Endothelial cell (in vitro differentiated cells): ENCODE results near the gene GZMH. TPM values are rescaled to one million over a fixed set of nuclear protein-coding genes. Genes with fewer than 3 reads are reported as not detected.
"Not testable (repeated sequence)": the region's sequence is repeated elsewhere in the genome, so short reads cannot be mapped to it uniquely, and the experiment has no call there.

ENCODE experiments used
- DNase-seq: peaks from one replicate; pipeline ENCODE4 v3.0.0; 2021; ENCODE audit warnings: low spot score
- H3K27ac Mint-ChIP-seq: one replicate; pipeline ENCODE4 v1.8.0; 2021; ENCODE audit warnings: mixed read lengths, inconsistent platforms; ENCODE audit not compliant: unreplicated experiment
- H3K27me3 Mint-ChIP-seq: one replicate; pipeline ENCODE4 v1.8.0; 2021; ENCODE audit warnings: mild to moderate bottlenecking, moderate library complexity, mixed read lengths, inconsistent platforms; ENCODE audit not compliant: unreplicated experiment
- H3K36me3 Mint-ChIP-seq: one replicate; pipeline ENCODE4 v1.8.0; 2021; ENCODE audit warnings: mild to moderate bottlenecking, low read depth, mixed read lengths, inconsistent platforms; ENCODE audit not compliant: unreplicated experiment
- H3K4me1 Mint-ChIP-seq: one replicate; pipeline ENCODE4 v1.8.0; 2021; ENCODE audit warnings: mild to moderate bottlenecking, mixed read lengths, inconsistent platforms; ENCODE audit not compliant: unreplicated experiment
- H3K4me3 Mint-ChIP-seq: one replicate; pipeline ENCODE4 v1.8.0; 2021; ENCODE audit warnings: mild to moderate bottlenecking, mixed read lengths, inconsistent platforms; ENCODE audit not compliant: unreplicated experiment
- H3K9me3 Mint-ChIP-seq: one replicate; pipeline ENCODE4 v1.8.0; 2021; ENCODE audit warnings: mixed read lengths, inconsistent platforms; ENCODE audit not compliant: unreplicated experiment
- long read RNA-seq: library from polyadenylated mRNA; unstranded; transcript quantifications from one replicate; pipeline ENCODE4 v2.0.0, GENCODE V29; 2020; ENCODE audit not compliant: unreplicated experiment
- total RNA-seq: library from RNA; stranded (reverse); fragmentation: NEBNext Ultra II Directional; extraction: Animal tissue kit (Norgen Biotek cat#: 25700); gene quantifications from one replicate; pipeline ENCODE4 v1.2.1, GENCODE V29; 2021; ENCODE audit not compliant: unreplicated experiment
- TF ChIP-seq, protein P1 (sequence below): fragments of 200-600 bp; sonication (generic); IDR thresholded peaks from one replicate; pipeline ENCODE4 v1.5.0; 2021; ENCODE audit warnings: antibody characterized with exemption; ENCODE audit not compliant: unreplicated experiment

Gene GZMH, protein sequence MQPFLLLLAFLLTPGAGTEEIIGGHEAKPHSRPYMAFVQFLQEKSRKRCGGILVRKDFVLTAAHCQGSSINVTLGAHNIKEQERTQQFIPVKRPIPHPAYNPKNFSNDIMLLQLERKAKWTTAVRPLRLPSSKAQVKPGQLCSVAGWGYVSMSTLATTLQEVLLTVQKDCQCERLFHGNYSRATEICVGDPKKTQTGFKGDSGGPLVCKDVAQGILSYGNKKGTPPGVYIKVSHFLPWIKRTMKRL
- total RNA-seq = not detected
- long read RNA-seq = 0 reads

GRCh38 chr14:24609655-24610344, at the start of gene GZMH:
TSS of gene GZMH (minus strand) at chr14:24609685. CDS start at chr14:24609613, 72 bp downstream.
- DNase-seq = no peak
- H3K4me3 Mint-ChIP-seq = no peak within 1 kb of the TSS
- no peak within 1 kb of the TSS for H3K27ac Mint-ChIP-seq
- peaks cover 15% of the 10 kb centered on the region for H3K4me1 Mint-ChIP-seq
- no peaks in the 10 kb centered on the region for H3K36me3 Mint-ChIP-seq
- peaks cover 13% of the 10 kb centered on the region for H3K27me3 Mint-ChIP-seq
- TF ChIP-seq, protein P1, sequence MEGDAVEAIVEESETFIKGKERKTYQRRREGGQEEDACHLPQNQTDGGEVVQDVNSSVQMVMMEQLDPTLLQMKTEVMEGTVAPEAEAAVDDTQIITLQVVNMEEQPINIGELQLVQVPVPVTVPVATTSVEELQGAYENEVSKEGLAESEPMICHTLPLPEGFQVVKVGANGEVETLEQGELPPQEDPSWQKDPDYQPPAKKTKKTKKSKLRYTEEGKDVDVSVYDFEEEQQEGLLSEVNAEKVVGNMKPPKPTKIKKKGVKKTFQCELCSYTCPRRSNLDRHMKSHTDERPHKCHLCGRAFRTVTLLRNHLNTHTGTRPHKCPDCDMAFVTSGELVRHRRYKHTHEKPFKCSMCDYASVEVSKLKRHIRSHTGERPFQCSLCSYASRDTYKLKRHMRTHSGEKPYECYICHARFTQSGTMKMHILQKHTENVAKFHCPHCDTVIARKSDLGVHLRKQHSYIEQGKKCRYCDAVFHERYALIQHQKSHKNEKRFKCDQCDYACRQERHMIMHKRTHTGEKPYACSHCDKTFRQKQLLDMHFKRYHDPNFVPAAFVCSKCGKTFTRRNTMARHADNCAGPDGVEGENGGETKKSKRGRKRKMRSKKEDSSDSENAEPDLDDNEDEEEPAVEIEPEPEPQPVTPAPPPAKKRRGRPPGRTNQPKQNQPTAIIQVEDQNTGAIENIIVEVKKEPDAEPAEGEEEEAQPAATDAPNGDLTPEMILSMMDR = no peak
- no peaks in the 10 kb centered on the region for H3K9me3 Mint-ChIP-seq

GRCh38 chr14:24648361-24648760, 38.9 kb upstream of the GZMH start:
- H3K4me1 Mint-ChIP-seq, H3K27ac Mint-ChIP-seq, H3K4me3 Mint-ChIP-seq, H3K9me3 Mint-ChIP-seq, DNase-seq, H3K36me3 Mint-ChIP-seq, H3K27me3 Mint-ChIP-seq: not testable (repeated sequence)

DNA sequence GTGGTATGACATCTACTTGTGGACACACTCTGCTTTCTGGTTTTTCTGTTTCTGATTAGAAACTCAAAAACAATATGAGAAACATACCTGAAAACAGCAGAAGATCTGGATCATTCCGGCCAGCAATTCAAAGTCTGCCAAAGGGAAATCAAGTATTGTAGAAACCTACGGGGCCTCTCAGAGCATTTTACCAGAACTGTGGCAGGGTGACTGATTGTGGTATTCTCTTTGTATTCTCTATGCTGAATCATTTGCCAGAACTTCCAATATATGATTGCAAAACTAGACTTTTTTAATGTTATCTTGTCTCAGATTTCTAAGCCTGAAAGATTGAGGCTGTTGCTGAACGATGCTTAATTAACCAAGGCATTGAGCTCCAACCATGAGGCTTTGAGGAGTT, 30.4 kb upstream of the GZMH start:
- TF ChIP-seq, protein P1 = no peak
- Mint-ChIP-seq H3K9me3 (no peaks in the 10 kb centered on the region), H3K4me3 (no peak overlapping the region), H3K27me3 (peaks cover 2% of the 10 kb centered on the region), H3K36me3 (no peaks in the 10 kb centered on the region), H3K27ac (no peak overlapping the region), H3K4me1 (no peaks in the 10 kb centered on the region)
- no peak for DNase-seq

DNA sequence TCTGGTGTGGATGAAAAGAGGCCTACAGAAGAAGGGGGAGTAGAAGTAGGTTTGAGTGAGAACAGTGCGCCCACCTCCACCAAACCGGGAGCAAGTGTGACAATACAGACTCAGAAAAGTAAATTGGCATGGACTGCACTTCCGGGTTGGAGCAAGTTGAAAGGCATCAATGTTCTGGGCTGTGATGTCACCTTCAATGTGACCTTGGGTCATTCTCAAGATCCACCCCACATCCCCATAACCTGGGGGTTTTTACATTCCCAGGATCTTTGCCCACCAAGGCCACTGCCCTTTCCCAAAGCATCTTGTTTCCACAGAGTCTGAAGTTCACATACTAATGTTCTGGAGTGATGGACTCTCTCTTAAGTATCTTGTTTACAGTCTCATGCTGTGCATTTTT, 29.8 kb upstream of the GZMH start:
- Mint-ChIP-seq H3K4me3 (no peak overlapping the region), H3K9me3 (no peaks in the 10 kb centered on the region), H3K4me1 (no peaks in the 10 kb centered on the region), H3K27ac (no peak overlapping the region), H3K27me3 (peaks cover 2% of the 10 kb centered on the region), H3K36me3 (no peaks in the 10 kb centered on the region)
- TF ChIP-seq, protein P1 = no peak
- DNase-seq = no peak

DNA sequence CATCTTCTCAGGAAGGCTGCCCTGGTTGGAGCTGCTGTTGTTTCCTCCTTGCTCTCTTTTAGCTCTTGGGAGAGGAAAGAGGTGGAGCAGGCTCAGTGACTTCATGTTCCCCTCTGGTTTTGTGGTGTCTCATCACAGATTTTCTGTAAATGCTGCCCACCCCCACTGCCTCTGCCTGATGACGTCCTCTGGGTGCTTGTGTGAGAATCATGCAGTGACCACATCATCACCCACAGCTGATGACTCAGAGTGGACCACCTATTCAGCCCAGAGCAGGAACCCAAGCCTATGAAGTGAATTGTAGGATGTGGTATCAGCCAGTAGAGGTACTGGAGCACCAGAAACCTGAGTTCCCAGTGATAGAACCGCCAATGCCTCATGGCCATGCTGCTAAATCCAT, 24.7 kb upstream of the GZMH start, which contains the start of gene GZMB:
Gene GZMB (minus strand): TSS at position 33 of the 400 bp plus-strand sequence. CDS start 30 bp downstream, at position 3.
- Mint-ChIP-seq H3K9me3 (no peaks in the 10 kb centered on the region), H3K4me3 (no peak within 1 kb of the TSS), H3K36me3 (no peaks in the 10 kb centered on the region), H3K27ac (no peak within 1 kb of the TSS), H3K27me3 (peaks cover 6% of the 10 kb centered on the region), H3K4me1 (no peaks in the 10 kb centered on the region)
- TF ChIP-seq, protein P1 = no peak
- DNase-seq = no peak
